CD14-positive monocyte (primary cell): ENCODE measurements around the gene HCAR1. TPM values are rescaled to one million over a fixed set of nuclear protein-coding genes. Genes with fewer than 3 reads are reported as not detected.

Experiments
- DNase-seq, 3 donors: peaks; one replicate each; pipeline ENCODE4 v3.0.0-alpha.2; 2011 to 2022
- H2AFZ ChIP-seq: 2 replicates; pipeline ENCODE4 v1.6.0; 2012; ENCODE audit warnings: mild to moderate bottlenecking, low read depth, low read length, inconsistent platforms; ENCODE audit not compliant: insufficient read depth, poor library complexity, severe bottlenecking
- H3K27ac ChIP-seq, 2 donors: 1 replicate in 1 of 2; 2 replicates in 1 of 2; pipeline ENCODE4 v1.5.1; 2012 to 2013; ENCODE audit warnings: low read length in 2 of 2, control low read depth in 1 of 2, inconsistent platforms in 1 of 2, low read depth in 1 of 2, mild to moderate bottlenecking in 1 of 2
- H3K27me3 ChIP-seq, 2 donors: one replicate each; pipeline versions ENCODE4 v1.6.0 to v1.6.1; 2011 to 2013; ENCODE audit warnings: low read length in 2 of 2; ENCODE audit not compliant: control insufficient read depth in 2 of 2, insufficient read depth in 2 of 2
- H3K36me3 ChIP-seq, 2 donors: replicated peaks in 1 of 2; 1 replicate in 1 of 2; 2 replicates in 1 of 2; pipeline versions ENCODE4 v1.5.1 to v1.6.1; 2012 to 2013; ENCODE audit warnings: low read length in 2 of 2, control low read depth in 1 of 2, inconsistent platforms in 1 of 2, mild to moderate bottlenecking in 1 of 2; ENCODE audit not compliant: insufficient read depth in 2 of 2, control insufficient read depth in 1 of 2
- H3K4me1 ChIP-seq, 2 donors: 1 replicate in 1 of 2; 2 replicates in 1 of 2; pipeline versions ENCODE4 v1.5.1 to v1.6.1; 2012 to 2013; ENCODE audit warnings: low read length in 2 of 2, control low read depth in 1 of 2, inconsistent platforms in 1 of 2, mild to moderate bottlenecking in 1 of 2, moderate library complexity in 1 of 2; ENCODE audit not compliant: insufficient read depth in 2 of 2, control insufficient read depth in 1 of 2
- H3K4me2 ChIP-seq: replicated peaks from 2 replicates; pipeline ENCODE3; 2012; ENCODE audit warnings: low read length, moderate library complexity, mild to moderate bottlenecking; ENCODE audit not compliant: poor library complexity, severe bottlenecking; ENCODE audit errors: extremely low read depth
- H3K4me3 ChIP-seq, 3 experiments: fragments of 200-600 bp in 1 of 3; sonication (generic) in 1 of 3; replicated peaks in 1 of 3; 1 replicate in 2 of 3; 2 replicates in 1 of 3; pipeline ENCODE4 v1.5.1; 2011 to 2013; ENCODE audit warnings: low read length in 3 of 3, mild to moderate bottlenecking in 3 of 3, control low read depth in 2 of 3, low read depth in 2 of 3, inconsistent platforms in 1 of 3, moderate library complexity in 1 of 3
- H3K79me2 ChIP-seq: 2 replicates; pipeline ENCODE4 v1.6.0; 2012; ENCODE audit warnings: mild to moderate bottlenecking, control low read depth, inconsistent platforms, low read length, moderate library complexity; ENCODE audit not compliant: insufficient read depth
- H3K9ac ChIP-seq: 2 replicates; pipeline ENCODE4 v1.6.0; 2017; ENCODE audit warnings: low read length, mild to moderate bottlenecking; ENCODE audit not compliant: insufficient read depth, poor library complexity, severe bottlenecking
- H3K9me3 ChIP-seq, 2 donors: replicated peaks in 1 of 2; 1 replicate in 1 of 2; 2 replicates in 1 of 2; pipeline versions ENCODE4 v1.5.1 to v1.6.1; 2012 to 2013; ENCODE audit warnings: low read length in 2 of 2, control low read depth in 1 of 2; ENCODE audit not compliant: control insufficient read depth in 1 of 2, insufficient read depth in 1 of 2
- H4K20me1 ChIP-seq: 2 replicates; pipeline ENCODE4 v1.6.0; 2012; ENCODE audit warnings: mild to moderate bottlenecking, low read length, control low read depth, moderate library complexity; ENCODE audit not compliant: insufficient read depth
- H3K27ac Mint-ChIP-seq, 7 donors: one replicate each; pipeline ENCODE4 v1.8.0; 2020; ENCODE audit warnings: mild to moderate bottlenecking in 7 of 7, mixed read lengths in 7 of 7, moderate library complexity in 6 of 7, inconsistent platforms in 2 of 7
- H3K27me3 Mint-ChIP-seq, 3 donors: one replicate each; pipeline ENCODE4 v1.8.0; 2021 to 2022; ENCODE audit warnings: low read depth in 3 of 3, mild to moderate bottlenecking in 3 of 3, mixed read lengths in 3 of 3, moderate library complexity in 3 of 3, inconsistent platforms in 1 of 3
- H3K36me3 Mint-ChIP-seq, 2 donors: one replicate each; pipeline ENCODE4 v1.8.0; 2020; ENCODE audit warnings: mixed read lengths in 2 of 2, inconsistent platforms in 1 of 2, mild to moderate bottlenecking in 1 of 2
- H3K4me1 Mint-ChIP-seq: one replicate; pipeline ENCODE4 v1.8.0; 2020; ENCODE audit warnings: mild to moderate bottlenecking, mixed read lengths
- H3K4me3 Mint-ChIP-seq, 2 donors: one replicate each; pipeline ENCODE4 v1.8.0; 2020; ENCODE audit warnings: mild to moderate bottlenecking in 2 of 2, mixed read lengths in 2 of 2, moderate library complexity in 1 of 2
- H3K9me3 Mint-ChIP-seq, 7 donors: one replicate each; pipeline ENCODE4 v1.8.0; 2020 to 2022; ENCODE audit warnings: mixed read lengths in 7 of 7, mild to moderate bottlenecking in 6 of 7, moderate library complexity in 6 of 7, inconsistent platforms in 2 of 7
- WGBS: methylation state at CpG from one replicate; pipeline ENCODE4 v1.1.5; 2013; ENCODE audit warnings: missing lambda C conversion rate; ENCODE audit not compliant: insufficient coverage; 5-methylcytosine and 5-hydroxymethylcytosine counted together
- intact Hi-C, 2 donors: fragments of 100-400 bp; cut with micrococcal nuclease; formaldehyde crosslinking; loops; one replicate each; pipeline versions ENCODE4 v1.15.0 to v1.15.1; 2023
- polyA plus RNA-seq, 3 donors: library from polyadenylated mRNA; depleted of rRNA in 1 of 3; unstranded in 2 of 3; stranded (reverse) in 1 of 3; fragments of 300-500 nt in 2 of 3; fragments of >200 nt in 1 of 3; fragmentation: Illumina TruSeq in 2 of 3; gene quantifications; 1 replicate in 2 of 3; 2 replicates in 1 of 3; pipeline ENCODE4 v1.2.3, GENCODE V29; 2012 to 2021
- TF ChIP-seq, protein P1 (sequence below): fragments of 200-600 bp; IDR thresholded peaks from one replicate; pipeline ENCODE4 v1.8.0; 2022; ENCODE audit warnings: antibody characterized with exemption, mild to moderate bottlenecking

The HCAR1 gene
- polyA plus RNA-seq, 3 donors, result not detected

DNA sequence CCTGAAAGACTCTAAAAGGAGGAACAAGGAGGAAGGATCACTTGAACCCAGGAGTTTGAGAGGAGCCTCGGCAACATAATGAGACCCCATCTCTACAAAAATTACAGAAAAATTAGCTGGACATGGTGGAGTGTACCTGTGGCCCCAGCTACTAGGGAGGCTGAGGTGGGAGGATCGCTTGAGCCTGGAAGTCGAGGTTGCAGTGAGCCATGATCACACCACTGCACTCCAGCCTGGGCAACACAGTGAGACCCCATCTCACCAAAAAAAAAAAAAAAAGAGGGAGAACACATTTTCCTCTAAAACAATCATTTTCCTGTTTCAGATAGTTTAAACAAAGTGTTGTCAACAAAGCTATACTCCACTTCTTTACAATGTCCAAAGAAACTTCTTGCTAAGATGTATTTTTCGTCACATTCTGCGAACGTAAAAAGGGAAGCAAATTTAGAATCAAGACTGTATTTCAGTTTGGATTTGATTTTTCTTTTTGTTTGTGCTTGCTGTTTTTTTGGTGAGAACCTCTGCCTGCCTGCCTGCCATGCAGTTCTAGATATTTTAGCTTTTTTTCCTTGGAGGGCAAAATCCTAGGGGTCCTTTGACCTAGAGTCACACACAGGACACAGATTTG, 5.1 kb downstream of the HCAR1 start:
- WGBS, result no CpG with 5 or more reads among the region's 6 CpGs

DNA sequence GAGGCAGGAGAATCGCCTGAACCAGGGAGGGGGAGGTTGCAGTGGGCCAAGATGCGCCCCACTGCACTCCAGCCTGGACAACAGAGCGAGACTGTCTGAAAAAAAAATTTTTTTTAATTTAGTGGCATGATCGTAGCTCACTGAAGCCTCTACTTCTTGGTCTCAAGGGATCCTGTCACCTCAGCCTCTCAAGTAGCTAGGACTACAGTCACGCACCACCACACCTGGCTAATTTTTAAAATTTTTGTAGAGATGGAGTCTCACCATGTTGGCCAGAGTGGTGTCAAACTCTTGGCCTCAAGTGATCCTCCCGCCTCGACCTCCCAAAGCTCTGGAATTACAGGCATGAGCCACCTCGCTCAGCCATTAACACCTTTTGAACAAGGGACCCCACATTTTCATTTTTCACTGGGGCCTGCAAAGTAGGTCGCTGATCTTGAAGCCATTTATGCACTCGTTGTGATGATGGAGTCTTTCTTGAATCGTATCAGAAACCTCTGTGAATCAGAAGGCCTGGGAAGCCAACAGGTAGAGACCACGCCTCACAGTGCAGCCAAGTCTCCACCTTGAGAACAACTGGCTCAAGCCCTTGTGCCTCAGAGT, 5.9 kb downstream of the HCAR1 start:
- no peak for DNase-seq
- Mint-ChIP-seq H3K36me3 (peaks cover 0 to 3% of the 10 kb centered on the region in 2 donors), H3K27me3 (peaks cover 0 to 5% (median 0%) of the 10 kb centered on the region in 3 donors), H3K9me3 (peaks cover 0 to 1% (median 0%) of the 10 kb centered on the region in 7 donors), H3K4me1 (peaks cover 47% of the 10 kb centered on the region), H3K4me3 (no peak overlapping the region), H3K27ac (peak overlapping the region in 2 of 7 donors; percentile 16 to 89)
- Histone ChIP-seq H3K27ac (no peak overlapping the region), H3K27me3 (peaks cover 0 to 3% of the 10 kb centered on the region in 2 donors), H3K4me1 (peaks cover 55 to 57% of the 10 kb centered on the region in 2 donors), H3K4me2 (no peak overlapping the region), H4K20me1 (no peaks in the 10 kb centered on the region), H2AFZ (no peak overlapping the region), H3K4me3 (no peak overlapping the region), H3K9me3 (no peaks in the 10 kb centered on the region), H3K9ac (no peak overlapping the region), H3K79me2 (no peaks in the 10 kb centered on the region), H3K36me3 (no peaks in the 10 kb centered on the region)
- WGBS, result 100% methylated on average over 7 of the region's 12 CpGs
- TF ChIP-seq, protein P1, sequence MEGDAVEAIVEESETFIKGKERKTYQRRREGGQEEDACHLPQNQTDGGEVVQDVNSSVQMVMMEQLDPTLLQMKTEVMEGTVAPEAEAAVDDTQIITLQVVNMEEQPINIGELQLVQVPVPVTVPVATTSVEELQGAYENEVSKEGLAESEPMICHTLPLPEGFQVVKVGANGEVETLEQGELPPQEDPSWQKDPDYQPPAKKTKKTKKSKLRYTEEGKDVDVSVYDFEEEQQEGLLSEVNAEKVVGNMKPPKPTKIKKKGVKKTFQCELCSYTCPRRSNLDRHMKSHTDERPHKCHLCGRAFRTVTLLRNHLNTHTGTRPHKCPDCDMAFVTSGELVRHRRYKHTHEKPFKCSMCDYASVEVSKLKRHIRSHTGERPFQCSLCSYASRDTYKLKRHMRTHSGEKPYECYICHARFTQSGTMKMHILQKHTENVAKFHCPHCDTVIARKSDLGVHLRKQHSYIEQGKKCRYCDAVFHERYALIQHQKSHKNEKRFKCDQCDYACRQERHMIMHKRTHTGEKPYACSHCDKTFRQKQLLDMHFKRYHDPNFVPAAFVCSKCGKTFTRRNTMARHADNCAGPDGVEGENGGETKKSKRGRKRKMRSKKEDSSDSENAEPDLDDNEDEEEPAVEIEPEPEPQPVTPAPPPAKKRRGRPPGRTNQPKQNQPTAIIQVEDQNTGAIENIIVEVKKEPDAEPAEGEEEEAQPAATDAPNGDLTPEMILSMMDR, result no peak
- intact Hi-C loops, result no loop called here

More for the DNA sequence above, 5.1 kb downstream of the HCAR1 start:
- Mint-ChIP-seq H3K27me3 (peaks cover 0 to 5% (median 4%) of the 10 kb centered on the region in 3 donors), H3K27ac (peak overlapping the region; percentile 89 to 97 (median 92)), H3K9me3 (peaks cover 0 to 1% (median 0%) of the 10 kb centered on the region in 7 donors), H3K36me3 (peaks cover 0 to 3% of the 10 kb centered on the region in 2 donors), H3K4me3 (peak overlapping the region; percentile 54 to 85), H3K4me1 (peaks cover 40% of the 10 kb centered on the region)
- H3K27ac ChIP-seq, result peak overlapping the region; percentile 48 to 79
- H3K27me3 ChIP-seq, result peaks cover 0 to 3% of the 10 kb centered on the region in 2 donors
- H3K4me1 ChIP-seq, result peaks cover 48 to 50% of the 10 kb centered on the region in 2 donors
- no peaks in the 10 kb centered on the region for H3K9me3 ChIP-seq
- DNase-seq, result no peak
- TF ChIP-seq, protein P1, result no peak
- peak overlapping the region in 2 of 3 experiments; percentile 10 to 60 for H3K4me3 ChIP-seq
- H3K4me2 ChIP-seq, result peak overlapping the region; percentile 64
- H4K20me1 ChIP-seq, result no peaks in the 10 kb centered on the region
- intact Hi-C loops, result loop anchor here in 1 of 2 donors (2.0 kb wide), 1 partner anchor 17 kb away; no protein-coding TSS in a partner anchor
- no peaks in the 10 kb centered on the region for H3K79me2 ChIP-seq
- H2AFZ ChIP-seq, result no peak overlapping the region
- H3K9ac ChIP-seq, result peak overlapping the region; percentile 34
- H3K36me3 ChIP-seq, result no peaks in the 10 kb centered on the region
